ENCODE data around the gene C1QC. TPM values are rescaled to one million over a fixed set of nuclear protein-coding genes. Genes with fewer than 3 reads are reported as not detected.

The C1QC gene
- total and polyA plus RNA-seq, 5 experiments from 2014 or later: 1.2 to 1.5 TPM; not detected in 3

GRCh38 chr1:22641906-22642636 lies 1.4 kb upstream of the C1QC start:
- Mint-ChIP-seq H3K36me3 (no peaks in the 10 kb centered on the region), H3K27ac (no peak overlapping the region), H3K4me1 (peaks cover 0 to 2% (median 0%) of the 10 kb centered on the region in 4 donors), H3K4me3 (no peak overlapping the region), H3K27me3 (peaks cover 7 to 68% (median 32%) of the 10 kb centered on the region in 5 donors), H3K9me3 (no peaks in the 10 kb centered on the region)
- POLR2A ChIA-PET: no interaction called here
- peak; percentile 42 to 80 (median 63) for DNase-seq
- peak; percentile 64 to 80 for ATAC-seq

- Mint-ChIP-seq H3K4me3 (no peak overlapping the region), H3K36me3 (no peaks in the 10 kb centered on the region), H3K4me1 (peaks cover 0 to 2% (median 0%) of the 10 kb centered on the region in 4 donors), H3K27ac (no peak overlapping the region), H3K27me3 (peaks cover 10 to 58% (median 33%) of the 10 kb centered on the region in 5 donors), H3K9me3 (no peaks in the 10 kb centered on the region)
- ATAC-seq (no peak), DNase-seq (no peak)
- POLR2A ChIA-PET: no interaction called here
These were observed 495 bp downstream of the C1QC start for GRCh38 chr1:22643928-22644327.

- ATAC-seq (no peak), DNase-seq (no peak)
- Mint-ChIP-seq H3K9me3 (no peaks in the 10 kb centered on the region), H3K36me3 (no peaks in the 10 kb centered on the region), H3K27ac (no peak overlapping the region), H3K4me1 (peaks cover 0 to 2% (median 0%) of the 10 kb centered on the region in 4 donors), H3K4me3 (no peak overlapping the region), H3K27me3 (peaks cover 10 to 44% (median 31%) of the 10 kb centered on the region in 5 donors)
- POLR2A ChIA-PET: no interaction called here
These were observed 2.5 kb downstream of the C1QC start for GRCh38 chr1:22645931-22646330.

GRCh38 chr1:22646384-22646783 lies 3.0 kb downstream of the C1QC start:
- no peak overlapping the region for H3K27ac Mint-ChIP-seq
- no peak overlapping the region for H3K4me3 Mint-ChIP-seq
- ATAC-seq (no peak), DNase-seq (no peak)
- H3K36me3 Mint-ChIP-seq: no peaks in the 10 kb centered on the region
- no peaks in the 10 kb centered on the region for H3K9me3 Mint-ChIP-seq
- POLR2A ChIA-PET: no interaction called here
- H3K27me3 Mint-ChIP-seq: peaks cover 7 to 39% (median 29%) of the 10 kb centered on the region in 5 donors
- H3K4me1 Mint-ChIP-seq: peaks cover 0 to 2% (median 0%) of the 10 kb centered on the region in 4 donors

GRCh38 chr1:22650089-22650693 lies 6.8 kb downstream of the C1QC start:
- DNase-seq: no peak
- POLR2A ChIA-PET: no interaction called here
- Mint-ChIP-seq H3K27ac (peak overlapping the region in 1 of 10 donors; percentile 28), H3K9me3 (no peaks in the 10 kb centered on the region), H3K4me3 (no peak overlapping the region), H3K4me1 (no peaks in the 10 kb centered on the region), H3K27me3 (peaks cover 7 to 28% (median 20%) of the 10 kb centered on the region in 5 donors), H3K36me3 (no peaks in the 10 kb centered on the region)
- no peak for ATAC-seq

GRCh38 chr1:22651941-22652856 lies 8.8 kb downstream of the C1QC start:
- no peaks in the 10 kb centered on the region for H3K36me3 Mint-ChIP-seq
- no peak overlapping the region for H3K4me3 Mint-ChIP-seq
- DNase-seq (no peak), ATAC-seq (no peak)
- POLR2A ChIA-PET: no interaction called here
- peaks cover 5 to 28% (median 14%) of the 10 kb centered on the region in 5 donors for H3K27me3 Mint-ChIP-seq
- H3K4me1 Mint-ChIP-seq: no peaks in the 10 kb centered on the region
- no peak overlapping the region for H3K27ac Mint-ChIP-seq
- no peaks in the 10 kb centered on the region for H3K9me3 Mint-ChIP-seq

- no peaks in the 10 kb centered on the region for H3K36me3 Mint-ChIP-seq
- H3K4me3 Mint-ChIP-seq: no peak within 1 kb of the TSS
- POLR2A ChIA-PET: no interaction called here
- peaks cover 5 to 33% (median 13%) of the 10 kb centered on the region in 5 donors for H3K27me3 Mint-ChIP-seq
- H3K9me3 Mint-ChIP-seq: no peaks in the 10 kb centered on the region
- no peak for DNase-seq
- peak within 1 kb of the TSS in 1 of 10 donors; percentile 75 for H3K27ac Mint-ChIP-seq
- no peaks in the 10 kb centered on the region for H3K4me1 Mint-ChIP-seq
- ATAC-seq: no peak
These were observed 9.5 kb downstream of the C1QC start, which contains the start of gene C1QB for GRCh38 chr1:22652881-22653316. Gene C1QB, plus strand, starts transcription at chr1:22653236. Its CDS starts 6,227 bp downstream, at chr1:22659463.

GRCh38 chr1:22654692-22655091 lies 11.3 kb downstream of the C1QC start:
- Mint-ChIP-seq H3K36me3 (no peaks in the 10 kb centered on the region), H3K4me1 (no peaks in the 10 kb centered on the region), H3K27ac (no peak overlapping the region), H3K4me3 (no peak overlapping the region), H3K9me3 (no peaks in the 10 kb centered on the region), H3K27me3 (peaks cover 9 to 48% (median 18%) of the 10 kb centered on the region in 5 donors)
- DNase-seq (no peak), ATAC-seq (no peak)
- POLR2A ChIA-PET: no interaction called here

- ATAC-seq (no peak), DNase-seq (no peak)
- peak overlapping the region in 1 of 10 donors; percentile 10 for H3K27ac Mint-ChIP-seq
These were observed 15.1 kb downstream of the C1QC start for GRCh38 chr1:22658385-22659163.

GRCh38 chr1:22660716-22661241 lies 17.3 kb downstream of the C1QC start:
- DNase-seq (no peak), ATAC-seq (no peak)
- H3K9me3 Mint-ChIP-seq: no peaks in the 10 kb centered on the region
- H3K27me3 Mint-ChIP-seq: peaks cover 9 to 52% (median 18%) of the 10 kb centered on the region in 5 donors
- H3K4me3 Mint-ChIP-seq: no peak overlapping the region
- H3K36me3 Mint-ChIP-seq: no peaks in the 10 kb centered on the region
- H3K4me1 Mint-ChIP-seq: no peaks in the 10 kb centered on the region
- POLR2A ChIA-PET: no interaction called here
- H3K27ac Mint-ChIP-seq: no peak overlapping the region

More at GRCh38 chr1:22658385-22659163, 15.1 kb downstream of the C1QC start:
- H3K4me1 Mint-ChIP-seq: no peaks in the 10 kb centered on the region
- no peaks in the 10 kb centered on the region for H3K36me3 Mint-ChIP-seq
- H3K9me3 Mint-ChIP-seq: no peaks in the 10 kb centered on the region
- no peak overlapping the region for H3K4me3 Mint-ChIP-seq
- POLR2A ChIA-PET: no interaction called here
- peaks cover 11 to 48% (median 17%) of the 10 kb centered on the region in 5 donors for H3K27me3 Mint-ChIP-seq

GRCh38 chr1:22661880-22662279 lies 18.4 kb downstream of the C1QC start:
- no peaks in the 10 kb centered on the region for H3K9me3 Mint-ChIP-seq
- no peak overlapping the region for H3K4me3 Mint-ChIP-seq
- peak overlapping the region in 1 of 10 donors; percentile 9 for H3K27ac Mint-ChIP-seq
- ATAC-seq: no peak
- H3K4me1 Mint-ChIP-seq: no peaks in the 10 kb centered on the region
- POLR2A ChIA-PET: no interaction called here
- peaks cover 7 to 46% (median 18%) of the 10 kb centered on the region in 5 donors for H3K27me3 Mint-ChIP-seq
- H3K36me3 Mint-ChIP-seq: no peaks in the 10 kb centered on the region
- no peak for DNase-seq

GRCh38 chr1:22662318-22662717 lies 18.9 kb downstream of the C1QC start:
- POLR2A ChIA-PET: no interaction called here
- peak in 1 of 2 donors; percentile 23 for ATAC-seq
- Mint-ChIP-seq H3K27ac (peak overlapping the region in 1 of 10 donors; percentile 9), H3K4me1 (no peaks in the 10 kb centered on the region), H3K36me3 (no peaks in the 10 kb centered on the region), H3K9me3 (no peaks in the 10 kb centered on the region), H3K4me3 (no peak overlapping the region), H3K27me3 (peaks cover 11 to 41% (median 18%) of the 10 kb centered on the region in 5 donors)
- DNase-seq: no peak
